ENCODE data around the gene PSME1. TPM values are rescaled to one million over a fixed set of nuclear protein-coding genes. Genes with fewer than 3 reads are reported as not detected.
A peak's percentile ranks its signal among the peaks of the same experiment; 100 is the strongest.

Gene PSME1
- total RNA-seq, 1 experiment from 2014 or later, result 160 TPM

GRCh38 chr14:24143511-24143910 lies 7.5 kb downstream of the PSME1 start:
- TF ChIP-seq EZH2 (IDR thresholded peaks at IDR 0.05; ENCODE audit: borderline replicate concordance, low read depth, low read length, poor library complexity, severe bottlenecking) (no peak), CTCF (conservative IDR thresholded peaks at IDR 0.05; ENCODE audit: low read depth, low read length) (no peak)
- Histone ChIP-seq H3K27ac (ENCODE audit: low read depth, low read length, poor library complexity, severe bottlenecking) (no peak overlapping the region), H3K4me3 (ENCODE audit: low read depth, low read length, poor library complexity, severe bottlenecking) (no peak overlapping the region), H3K4me1 (ENCODE audit: insufficient read depth, low read length, poor library complexity, severe bottlenecking) (peaks cover 18% of the 10 kb centered on the region), H3K36me3 (ENCODE audit: insufficient read depth, low read length, poor library complexity, severe bottlenecking) (peaks cover 27% of the 10 kb centered on the region), H3K27me3 (replicated peaks; ENCODE audit: insufficient read depth, low read depth, low read length, poor library complexity) (no peaks in the 10 kb centered on the region), H3K9me3 (ENCODE audit: low read depth, low read length, poor library complexity, severe bottlenecking) (no peaks in the 10 kb centered on the region)
- DNase-seq (ENCODE audit: low spot score), result no peak
- intact Hi-C loops (cut with micrococcal nuclease; ENCODE audit: unreplicated experiment), result no loop called here
- ChIA-PET POLR2A (ENCODE audit: low non-redundant PET) (no interaction called here), CTCF (no interaction called here)
- BruUV-seq (replicated peaks), result no TSS peak

DNA sequence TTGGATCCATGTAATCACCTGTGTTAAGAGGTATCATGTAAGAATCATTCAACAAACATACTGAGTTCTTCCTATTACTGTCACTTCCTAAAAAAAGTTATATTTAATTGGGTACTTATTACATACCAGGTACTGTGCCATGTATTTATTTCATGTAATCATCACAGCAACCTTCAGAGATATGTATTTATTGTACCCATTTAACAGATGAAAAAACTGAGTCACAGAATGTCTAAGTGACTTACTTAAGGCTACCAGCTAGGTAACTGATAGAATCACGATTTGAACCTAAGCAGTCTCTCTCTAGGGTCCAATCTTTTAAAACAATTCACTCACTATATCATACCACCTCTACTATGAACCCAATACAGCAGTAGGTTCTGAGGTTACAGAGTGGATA lies 8.5 kb downstream of the PSME1 start:
- CTCF ChIA-PET, result no interaction called here
- POLR2A ChIA-PET (ENCODE audit: low non-redundant PET), result no interaction called here
- Histone ChIP-seq H3K9me3 (ENCODE audit: low read depth, low read length, poor library complexity, severe bottlenecking) (no peaks in the 10 kb centered on the region), H3K4me3 (ENCODE audit: low read depth, low read length, poor library complexity, severe bottlenecking) (no peak overlapping the region), H3K36me3 (ENCODE audit: insufficient read depth, low read length, poor library complexity, severe bottlenecking) (peaks cover 25% of the 10 kb centered on the region), H3K27me3 (replicated peaks; ENCODE audit: insufficient read depth, low read depth, low read length, poor library complexity) (no peaks in the 10 kb centered on the region), H3K4me1 (ENCODE audit: insufficient read depth, low read length, poor library complexity, severe bottlenecking) (peaks cover 16% of the 10 kb centered on the region), H3K27ac (ENCODE audit: low read depth, low read length, poor library complexity, severe bottlenecking) (no peak overlapping the region)
- TF ChIP-seq CTCF (conservative IDR thresholded peaks at IDR 0.05; ENCODE audit: low read depth, low read length), result no peak
- no peak for TF ChIP-seq EZH2 (IDR thresholded peaks at IDR 0.05; ENCODE audit: borderline replicate concordance, low read depth, low read length, poor library complexity, severe bottlenecking)
- no TSS peak for BruUV-seq (replicated peaks)
- DNase-seq (ENCODE audit: low spot score), result no peak
- intact Hi-C loops (cut with micrococcal nuclease; ENCODE audit: unreplicated experiment), result no loop called here

DNA sequence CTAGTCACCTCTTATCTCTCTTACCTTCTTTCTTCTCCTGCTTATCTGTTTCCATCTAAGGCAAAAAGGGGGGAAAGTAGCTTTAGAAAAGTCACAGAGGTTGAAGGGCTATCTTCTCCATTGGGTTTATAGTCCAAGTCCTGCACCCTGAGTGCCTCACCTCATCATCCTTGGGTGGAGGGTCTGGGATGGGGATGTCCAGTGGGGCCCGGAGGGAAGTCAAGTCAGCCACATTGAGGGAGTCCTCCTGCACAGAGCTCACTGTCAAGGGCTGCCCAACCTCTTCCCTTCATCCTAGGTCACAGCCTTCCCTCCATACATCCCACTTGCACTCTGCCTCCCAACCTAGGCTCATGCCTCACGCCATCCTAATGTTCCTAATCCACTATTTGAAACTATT lies 9.2 kb downstream of the PSME1 start:
- Histone ChIP-seq H3K4me1 (ENCODE audit: insufficient read depth, low read length, poor library complexity, severe bottlenecking) (peaks cover 12% of the 10 kb centered on the region), H3K36me3 (ENCODE audit: insufficient read depth, low read length, poor library complexity, severe bottlenecking) (peaks cover 23% of the 10 kb centered on the region), H3K9me3 (ENCODE audit: low read depth, low read length, poor library complexity, severe bottlenecking) (no peaks in the 10 kb centered on the region), H3K27ac (ENCODE audit: low read depth, low read length, poor library complexity, severe bottlenecking) (no peak overlapping the region), H3K4me3 (ENCODE audit: low read depth, low read length, poor library complexity, severe bottlenecking) (peak overlapping the region; percentile 90), H3K27me3 (replicated peaks; ENCODE audit: insufficient read depth, low read depth, low read length, poor library complexity) (no peaks in the 10 kb centered on the region)
- DNase-seq (ENCODE audit: low spot score), result no peak
- intact Hi-C loops (cut with micrococcal nuclease; ENCODE audit: unreplicated experiment), result loop anchor here (5.0 kb wide), 1 partner anchor 42 kb away; the partner anchor contains the start of gene IPO4
- no TSS peak for BruUV-seq (replicated peaks)
- TF ChIP-seq CTCF (conservative IDR thresholded peaks at IDR 0.05; ENCODE audit: low read depth, low read length) (no peak), EZH2 (IDR thresholded peaks at IDR 0.05; ENCODE audit: borderline replicate concordance, low read depth, low read length, poor library complexity, severe bottlenecking) (no peak)
- CTCF ChIA-PET, result no interaction called here
- POLR2A ChIA-PET (ENCODE audit: low non-redundant PET), result no interaction called here

Data from A673 (cell line).